ENCODE measurements around the gene MTX3. TPM values are rescaled to one million over a fixed set of nuclear protein-coding genes. Genes with fewer than 3 reads are reported as not detected.
A peak's percentile ranks its signal among the peaks of the same experiment; 100 is the strongest.

MTX3 gene
- total RNA-seq, 1 donor: 17.7 TPM

DNA sequence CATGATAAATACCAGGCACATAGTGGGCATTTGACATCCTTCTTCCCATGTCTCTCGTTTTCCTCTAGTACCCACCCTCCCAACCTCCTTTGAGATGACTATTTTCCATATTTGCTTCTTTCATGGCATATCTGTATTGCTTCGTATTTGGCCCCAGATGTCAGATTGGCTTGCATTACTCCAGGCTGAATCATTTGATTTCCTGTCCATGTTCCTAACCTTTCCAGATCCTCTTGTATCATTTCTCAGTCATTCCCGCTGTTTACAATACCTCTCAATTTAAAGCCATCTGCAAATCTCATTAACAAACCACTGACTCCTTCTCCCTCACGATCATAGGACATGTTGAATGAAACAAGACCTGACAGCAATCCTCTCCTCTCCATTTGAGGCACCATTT lies 19.9 kb downstream of the MTX3 start:
- TF ChIP-seq CTCF (IDR thresholded peaks at IDR 0.05; ENCODE audit: extremely low read depth, low read depth, low read length): no peak
- H3K27ac ChIP-seq (ENCODE audit: low read depth, low read length): no peak overlapping the region
- no peaks in the 10 kb centered on the region for H3K79me2 ChIP-seq (ENCODE audit: insufficient read depth, low read length)
- peak overlapping the region; percentile 21 for H3K4me2 ChIP-seq (ENCODE audit: insufficient read depth, low read length)
- H3K9me3 ChIP-seq (ENCODE audit: low read depth, low read length): no peaks in the 10 kb centered on the region
- peaks cover 12% of the 10 kb centered on the region for H3K4me1 ChIP-seq (ENCODE audit: insufficient read depth, low read length)
- H3K4me3 ChIP-seq (ENCODE audit: insufficient read depth, low read length): no peak overlapping the region
- H3K27me3 ChIP-seq (ENCODE audit: insufficient read depth, low read length): peaks cover 8% of the 10 kb centered on the region
- no peaks in the 10 kb centered on the region for H3K36me3 ChIP-seq (ENCODE audit: insufficient read depth, low read length)
- H4K20me1 ChIP-seq (ENCODE audit: insufficient read depth, low read length): no peaks in the 10 kb centered on the region
- peak overlapping the region; percentile 22 for H2AFZ ChIP-seq (ENCODE audit: low read length)
- no peak for DNase-seq (ENCODE audit: insufficient read length, low spot score, missing footprints)

- no peak overlapping the region for H3K4me2 ChIP-seq (ENCODE audit: insufficient read depth, low read length)
- no peaks in the 10 kb centered on the region for H4K20me1 ChIP-seq (ENCODE audit: insufficient read depth, low read length)
- no peak overlapping the region for H2AFZ ChIP-seq (ENCODE audit: low read length)
- no peaks in the 10 kb centered on the region for H3K9me3 ChIP-seq (ENCODE audit: low read depth, low read length)
- no peak for TF ChIP-seq CTCF (IDR thresholded peaks at IDR 0.05; ENCODE audit: extremely low read depth, low read depth, low read length)
- no peaks in the 10 kb centered on the region for H3K79me2 ChIP-seq (ENCODE audit: insufficient read depth, low read length)
- H3K4me1 ChIP-seq (ENCODE audit: insufficient read depth, low read length): peaks cover 7% of the 10 kb centered on the region
- no peaks in the 10 kb centered on the region for H3K36me3 ChIP-seq (ENCODE audit: insufficient read depth, low read length)
- DNase-seq (ENCODE audit: insufficient read length, low spot score, missing footprints): no peak
- no peak overlapping the region for H3K4me3 ChIP-seq (ENCODE audit: insufficient read depth, low read length)
- H3K27ac ChIP-seq (ENCODE audit: low read depth, low read length): no peak overlapping the region
- H3K27me3 ChIP-seq (ENCODE audit: insufficient read depth, low read length): peaks cover 16% of the 10 kb centered on the region
Observed at GRCh38 chr5:79966448-79966847, 24.6 kb downstream of the MTX3 start.

GRCh38 chr5:79964136-79964535 lies 26.9 kb downstream of the MTX3 start:
- TF ChIP-seq CTCF (IDR thresholded peaks at IDR 0.05; ENCODE audit: extremely low read depth, low read depth, low read length): no peak
- Histone ChIP-seq H3K27me3 (ENCODE audit: insufficient read depth, low read length) (peaks cover 16% of the 10 kb centered on the region), H3K4me2 (ENCODE audit: insufficient read depth, low read length) (no peak overlapping the region), H3K4me1 (ENCODE audit: insufficient read depth, low read length) (peaks cover 4% of the 10 kb centered on the region), H3K4me3 (ENCODE audit: insufficient read depth, low read length) (no peak overlapping the region), H3K27ac (ENCODE audit: low read depth, low read length) (no peak overlapping the region), H3K9me3 (ENCODE audit: low read depth, low read length) (no peaks in the 10 kb centered on the region), H4K20me1 (ENCODE audit: insufficient read depth, low read length) (no peaks in the 10 kb centered on the region), H3K79me2 (ENCODE audit: insufficient read depth, low read length) (no peaks in the 10 kb centered on the region), H3K36me3 (ENCODE audit: insufficient read depth, low read length) (no peaks in the 10 kb centered on the region), H2AFZ (ENCODE audit: low read length) (no peak overlapping the region)
- no peak for DNase-seq (ENCODE audit: insufficient read length, low spot score, missing footprints)

DNA sequence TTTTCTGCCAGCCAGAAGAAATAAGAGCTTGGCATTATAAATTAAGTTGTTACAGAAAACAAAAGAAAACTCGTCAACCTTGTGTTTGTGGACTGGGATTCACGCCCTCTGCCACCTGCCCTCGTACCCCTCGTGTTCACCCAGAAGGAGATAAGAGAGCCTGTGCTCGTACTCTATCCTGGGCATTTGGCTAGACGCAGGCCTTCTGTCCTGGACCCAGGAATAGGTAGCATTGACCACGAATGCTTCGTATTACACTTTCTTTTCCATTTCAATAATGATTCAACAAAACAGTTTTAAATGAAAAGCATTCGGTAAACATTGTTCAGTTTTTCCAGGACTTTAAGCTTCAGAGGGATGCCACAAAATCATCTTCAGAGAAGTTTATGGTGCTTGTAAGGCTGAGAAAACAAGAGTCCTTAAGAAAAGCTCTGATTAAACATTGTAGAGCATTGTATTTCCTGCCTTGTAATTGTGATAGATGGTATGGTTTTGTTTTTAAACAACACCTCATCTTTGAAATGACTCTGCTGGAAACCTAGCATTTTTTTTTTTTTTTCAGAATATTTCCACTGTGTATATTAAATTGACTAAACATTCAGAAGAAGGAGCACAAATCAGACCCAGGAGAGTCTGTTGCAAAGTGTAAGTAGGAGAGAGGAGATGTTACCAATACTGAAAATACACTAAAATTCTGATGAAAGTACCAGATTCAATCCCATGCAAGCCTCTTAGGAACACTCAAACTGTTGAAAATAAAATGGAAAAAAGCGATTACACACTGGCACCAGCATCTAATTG lies 27.6 kb downstream of the MTX3 start:
- Histone ChIP-seq H3K79me2 (ENCODE audit: insufficient read depth, low read length) (no peaks in the 10 kb centered on the region), H3K4me2 (ENCODE audit: insufficient read depth, low read length) (no peak overlapping the region), H2AFZ (ENCODE audit: low read length) (no peak overlapping the region)

More for the DNA sequence above, 27.6 kb downstream of the MTX3 start:
- Histone ChIP-seq H3K27me3 (ENCODE audit: insufficient read depth, low read length) (peaks cover 16% of the 10 kb centered on the region), H3K36me3 (ENCODE audit: insufficient read depth, low read length) (no peaks in the 10 kb centered on the region), H3K9me3 (ENCODE audit: low read depth, low read length) (no peaks in the 10 kb centered on the region), H3K27ac (ENCODE audit: low read depth, low read length) (no peak overlapping the region), H3K4me1 (ENCODE audit: insufficient read depth, low read length) (peaks cover 4% of the 10 kb centered on the region), H3K4me3 (ENCODE audit: insufficient read depth, low read length) (no peak overlapping the region), H4K20me1 (ENCODE audit: insufficient read depth, low read length) (no peaks in the 10 kb centered on the region)
- no peak for TF ChIP-seq CTCF (IDR thresholded peaks at IDR 0.05; ENCODE audit: extremely low read depth, low read depth, low read length)
- DNase-seq (ENCODE audit: insufficient read length, low spot score, missing footprints): no peak

Measured in osteoblast (primary cell).